Lung (tissue), 12 donors: ENCODE data around the gene CGN. TPM values are rescaled to one million over a fixed set of nuclear protein-coding genes. Genes with fewer than 3 reads are reported as not detected.

Experiments used
- ATAC-seq: fragments of 200-7000 bp; cut with Tn5 transposase; one replicate; pipeline ENCODE4 v1.9.1; 2020; ENCODE audit warnings: moderate number of reproducible peaks; ENCODE audit not compliant: insufficient read depth, low FRiP score
- DNase-seq, 3 donors: peaks; one replicate each; pipeline ENCODE4 v3.0.0-alpha.2; 2013 to 2017
- H3K27ac ChIP-seq, 2 donors: one replicate each; pipeline ENCODE4 v1.5.1; 2013; ENCODE audit warnings: mild to moderate bottlenecking in 2 of 2, moderate library complexity in 2 of 2, control low read depth in 1 of 2, inconsistent platforms in 1 of 2, low read depth in 1 of 2, low read length in 1 of 2
- H3K27me3 ChIP-seq, 3 donors: one replicate each; pipeline ENCODE4 v1.5.1; 2013; ENCODE audit warnings: low read length in 2 of 3; ENCODE audit not compliant: control insufficient read depth in 3 of 3, insufficient read depth in 3 of 3
- H3K36me3 ChIP-seq, 4 donors: one replicate each; pipeline ENCODE4 v1.5.1; 2013; ENCODE audit warnings: low read length in 4 of 4, mild to moderate bottlenecking in 1 of 4, moderate library complexity in 1 of 4; ENCODE audit not compliant: control insufficient read depth in 4 of 4, insufficient read depth in 4 of 4
- H3K4me1 ChIP-seq, 5 donors: one replicate each; pipeline ENCODE4 v1.5.1; 2013; ENCODE audit warnings: low read length in 5 of 5, mild to moderate bottlenecking in 2 of 5, moderate library complexity in 1 of 5; ENCODE audit not compliant: control insufficient read depth in 5 of 5, insufficient read depth in 5 of 5
- H3K4me3 ChIP-seq: one replicate; pipeline ENCODE4 v1.5.1; 2013; ENCODE audit warnings: mild to moderate bottlenecking, control low read depth, moderate library complexity
- H3K9ac ChIP-seq, 2 donors: one replicate each; pipeline ENCODE4 v1.5.1; 2013; ENCODE audit warnings: low read length in 2 of 2, control low read depth in 1 of 2; ENCODE audit not compliant: insufficient read depth in 1 of 2
- H3K9me3 ChIP-seq, 4 donors: one replicate each; pipeline ENCODE4 v1.5.1; 2013; ENCODE audit warnings: low read length in 3 of 4, mild to moderate bottlenecking in 1 of 4, moderate library complexity in 1 of 4; ENCODE audit not compliant: control insufficient read depth in 4 of 4, insufficient read depth in 3 of 4
- WGBS, 2 donors: extraction: QIAGEN DNeasy Blood & Tissue Kit; methylation state at CpG; one replicate each; pipeline ENCODE4 v1.1.7; 2013; 5-methylcytosine and 5-hydroxymethylcytosine counted together
- polyA plus RNA-seq, 2 donors: library from polyadenylated mRNA; stranded (reverse); fragments of 200-250 nt; gene quantifications; one replicate each; pipeline ENCODE4 v1.2.1, GENCODE V29; 2013
- total RNA-seq, 2 donors: library from RNA; depleted of rRNA in 1 of 2; stranded (reverse); fragments of >200 nt in 1 of 2; gene quantifications; one replicate each; pipeline ENCODE4 v1.2.1, GENCODE V29; 2014 to 2021
- TF ChIP-seq, protein P1 (sequence below): IDR thresholded peaks from 2 replicates; pipeline ENCODE4 v1.5.1; 2012; ENCODE audit warnings: mild to moderate bottlenecking; ENCODE audit errors: control extremely low read depth, extremely low read depth
- donor health status: control.
- donor health status: control.
- donor health status: Bipolar disorder and iron deficiency.
- donor health status: healthy.
- donor health status: DM: yes; HTN: yes; CAD: no.

The CGN gene
- total and polyA plus RNA-seq, 4 donors: 23.4 to 74.9 (median 36.8) TPM

DNA sequence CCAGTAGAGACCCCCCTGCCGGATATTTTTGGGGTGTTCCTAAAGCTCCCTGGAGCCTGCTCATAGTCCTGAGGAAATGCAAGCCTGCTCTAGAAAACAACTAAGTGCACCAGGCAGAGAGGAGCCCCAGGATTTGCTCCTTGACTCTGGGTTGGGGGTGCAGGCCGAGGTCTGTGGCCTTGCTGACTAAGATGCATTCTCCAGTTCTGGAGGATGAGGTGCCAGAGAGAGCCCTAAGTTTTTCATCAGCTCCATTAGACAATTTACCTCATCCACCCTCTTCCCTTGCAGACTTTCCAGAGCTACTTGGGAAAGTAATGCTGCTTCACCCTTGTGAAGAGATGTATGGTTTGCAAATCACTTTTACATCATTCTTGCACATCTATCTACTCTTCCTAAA, 38.0 kb downstream of the CGN start:
- TF ChIP-seq, protein P1, sequence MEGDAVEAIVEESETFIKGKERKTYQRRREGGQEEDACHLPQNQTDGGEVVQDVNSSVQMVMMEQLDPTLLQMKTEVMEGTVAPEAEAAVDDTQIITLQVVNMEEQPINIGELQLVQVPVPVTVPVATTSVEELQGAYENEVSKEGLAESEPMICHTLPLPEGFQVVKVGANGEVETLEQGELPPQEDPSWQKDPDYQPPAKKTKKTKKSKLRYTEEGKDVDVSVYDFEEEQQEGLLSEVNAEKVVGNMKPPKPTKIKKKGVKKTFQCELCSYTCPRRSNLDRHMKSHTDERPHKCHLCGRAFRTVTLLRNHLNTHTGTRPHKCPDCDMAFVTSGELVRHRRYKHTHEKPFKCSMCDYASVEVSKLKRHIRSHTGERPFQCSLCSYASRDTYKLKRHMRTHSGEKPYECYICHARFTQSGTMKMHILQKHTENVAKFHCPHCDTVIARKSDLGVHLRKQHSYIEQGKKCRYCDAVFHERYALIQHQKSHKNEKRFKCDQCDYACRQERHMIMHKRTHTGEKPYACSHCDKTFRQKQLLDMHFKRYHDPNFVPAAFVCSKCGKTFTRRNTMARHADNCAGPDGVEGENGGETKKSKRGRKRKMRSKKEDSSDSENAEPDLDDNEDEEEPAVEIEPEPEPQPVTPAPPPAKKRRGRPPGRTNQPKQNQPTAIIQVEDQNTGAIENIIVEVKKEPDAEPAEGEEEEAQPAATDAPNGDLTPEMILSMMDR: no peak
- DNase-seq: no peak
- no peak overlapping the region for H3K4me3 ChIP-seq
- H3K4me1 ChIP-seq: peaks cover 0 to 7% (median 0%) of the 10 kb centered on the region in 5 donors
- H3K27me3 ChIP-seq: no peaks in the 10 kb centered on the region
- ATAC-seq: no peak
- H3K36me3 ChIP-seq: no peaks in the 10 kb centered on the region
- no peak overlapping the region for H3K9ac ChIP-seq
- H3K9me3 ChIP-seq: no peaks in the 10 kb centered on the region
- WGBS, 2 donors: 76 to 80% methylated on average over 2 of the region's 2 CpGs
- peak overlapping the region in 1 of 2 donors; percentile 61 for H3K27ac ChIP-seq

DNA sequence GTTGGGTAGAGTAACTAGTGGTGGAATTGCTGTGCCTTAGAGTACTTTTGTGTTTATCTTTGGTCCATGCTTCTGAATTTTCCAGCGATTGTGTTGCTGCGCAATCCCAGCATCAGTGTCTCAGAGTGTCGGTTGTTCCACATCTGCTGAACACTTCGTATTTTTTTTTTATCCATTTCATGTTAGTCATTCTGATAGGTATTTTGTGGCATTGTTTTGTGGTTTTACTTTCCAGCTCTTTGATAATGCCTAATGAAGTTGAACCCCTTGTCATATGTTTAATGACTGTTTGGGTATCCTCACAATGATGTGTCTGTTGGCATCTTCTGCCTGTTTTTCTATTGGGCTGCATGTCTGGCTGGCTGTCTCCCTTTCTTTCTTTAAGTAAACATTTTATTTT, 42.5 kb downstream of the CGN start:
- H3K9ac ChIP-seq: no peak overlapping the region
- WGBS, 2 donors: 87 to 95% methylated on average over 4 of the region's 4 CpGs
- DNase-seq: no peak
- H3K27ac ChIP-seq: no peak overlapping the region
- H3K4me3 ChIP-seq: no peak overlapping the region
- no peaks in the 10 kb centered on the region for H3K36me3 ChIP-seq
- TF ChIP-seq, protein P1: no peak
- no peaks in the 10 kb centered on the region for H3K27me3 ChIP-seq
- H3K9me3 ChIP-seq: no peaks in the 10 kb centered on the region
- ATAC-seq: no peak
- no peaks in the 10 kb centered on the region for H3K4me1 ChIP-seq

DNA sequence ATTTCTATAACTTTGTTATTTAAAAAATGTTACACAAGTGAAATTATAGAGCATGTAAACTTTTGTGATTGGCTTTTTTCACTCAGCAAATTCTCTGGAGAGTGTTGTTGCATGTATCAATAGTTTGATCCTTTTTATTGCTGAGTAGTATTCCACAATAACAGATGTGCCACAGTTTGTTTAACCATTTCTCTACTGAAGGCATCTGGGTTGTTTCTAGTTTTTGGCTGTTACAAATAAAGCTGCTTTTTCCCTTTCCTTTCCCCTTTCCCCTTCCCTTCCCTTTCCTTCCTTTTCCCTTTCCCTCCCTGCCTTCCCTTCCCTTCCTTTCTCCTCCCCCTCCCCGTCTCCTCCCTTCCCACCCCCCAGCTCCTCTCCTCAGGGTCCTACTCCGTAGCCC, 44.9 kb downstream of the CGN start:
- Histone ChIP-seq H3K4me1 (no peaks in the 10 kb centered on the region), H3K27me3 (no peaks in the 10 kb centered on the region), H3K4me3 (no peak overlapping the region), H3K9me3 (no peaks in the 10 kb centered on the region), H3K27ac (no peak overlapping the region), H3K36me3 (no peaks in the 10 kb centered on the region), H3K9ac (no peak overlapping the region)
- ATAC-seq (no peak), DNase-seq (no peak)
- WGBS, 2 donors: 94% methylated on average over 2 of the region's 2 CpGs
- TF ChIP-seq, protein P1: no peak

DNA sequence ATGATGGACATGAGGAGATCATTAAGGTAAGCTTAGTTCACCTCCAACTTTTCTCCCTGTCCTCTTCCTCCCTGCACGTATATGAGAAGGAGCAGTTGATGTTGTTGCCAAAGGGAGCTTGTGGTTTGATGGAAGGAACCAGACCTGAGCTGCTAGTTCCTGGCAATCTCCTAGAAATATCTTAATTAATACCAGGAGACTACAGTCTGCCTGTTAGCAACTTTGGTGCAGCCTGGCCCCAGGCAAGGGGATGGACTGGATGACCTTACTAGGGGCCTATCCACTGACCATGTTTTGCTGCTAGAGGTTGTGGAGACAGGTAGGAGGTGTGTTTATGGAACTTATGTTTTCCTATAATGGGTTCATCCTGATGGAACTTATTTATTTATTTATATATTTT, 51.5 kb downstream of the CGN start:
- Histone ChIP-seq H3K9ac (no peak overlapping the region), H3K4me3 (no peak overlapping the region), H3K27me3 (no peaks in the 10 kb centered on the region), H3K27ac (no peak overlapping the region), H3K9me3 (no peaks in the 10 kb centered on the region), H3K36me3 (peaks cover 0 to 7% (median 0%) of the 10 kb centered on the region in 4 donors), H3K4me1 (no peaks in the 10 kb centered on the region)
- ATAC-seq (no peak), DNase-seq (no peak)
- 67 to 70% methylated on average over 1 of the region's 1 CpG for WGBS, 2 donors
- TF ChIP-seq, protein P1: no peak
